ENCODE results near the gene ASB7.

DNA sequence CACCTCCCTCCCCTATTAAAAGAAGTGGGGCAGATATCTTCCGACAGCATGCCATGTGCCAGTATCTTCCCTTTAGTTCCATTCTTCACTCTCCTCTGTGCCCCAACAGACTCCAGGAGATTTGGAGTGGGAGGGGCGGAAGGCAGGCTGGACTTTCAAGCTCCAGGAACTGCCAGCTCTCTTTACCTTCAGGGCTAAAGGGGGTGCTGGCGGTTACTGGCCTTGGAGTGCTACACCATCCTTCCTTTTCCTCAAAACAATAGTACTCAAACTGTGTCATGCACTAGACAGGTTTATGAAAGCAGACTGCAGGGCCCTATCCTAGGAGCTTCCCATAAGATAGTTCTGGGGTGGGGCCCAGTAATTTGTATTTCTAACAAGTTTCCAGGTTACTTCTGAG, 6.4 kb upstream of the ASB7 start:
- TF ChIP-seq, protein P1, sequence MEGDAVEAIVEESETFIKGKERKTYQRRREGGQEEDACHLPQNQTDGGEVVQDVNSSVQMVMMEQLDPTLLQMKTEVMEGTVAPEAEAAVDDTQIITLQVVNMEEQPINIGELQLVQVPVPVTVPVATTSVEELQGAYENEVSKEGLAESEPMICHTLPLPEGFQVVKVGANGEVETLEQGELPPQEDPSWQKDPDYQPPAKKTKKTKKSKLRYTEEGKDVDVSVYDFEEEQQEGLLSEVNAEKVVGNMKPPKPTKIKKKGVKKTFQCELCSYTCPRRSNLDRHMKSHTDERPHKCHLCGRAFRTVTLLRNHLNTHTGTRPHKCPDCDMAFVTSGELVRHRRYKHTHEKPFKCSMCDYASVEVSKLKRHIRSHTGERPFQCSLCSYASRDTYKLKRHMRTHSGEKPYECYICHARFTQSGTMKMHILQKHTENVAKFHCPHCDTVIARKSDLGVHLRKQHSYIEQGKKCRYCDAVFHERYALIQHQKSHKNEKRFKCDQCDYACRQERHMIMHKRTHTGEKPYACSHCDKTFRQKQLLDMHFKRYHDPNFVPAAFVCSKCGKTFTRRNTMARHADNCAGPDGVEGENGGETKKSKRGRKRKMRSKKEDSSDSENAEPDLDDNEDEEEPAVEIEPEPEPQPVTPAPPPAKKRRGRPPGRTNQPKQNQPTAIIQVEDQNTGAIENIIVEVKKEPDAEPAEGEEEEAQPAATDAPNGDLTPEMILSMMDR (conservative IDR thresholded peaks at IDR 0.05 in 1 of 2, IDR thresholded peaks at IDR 0.05 in 1 of 2; ENCODE audit: extremely low read depth in 1 of 2, insufficient read depth in 1 of 2, low read depth in 1 of 2, low read length in 2 of 2), result no peak
- no peak for TF ChIP-seq EZH2 (IDR thresholded peaks at IDR 0.05; ENCODE audit: borderline replicate concordance, low read length)
